HepG2 (cell line): ENCODE results near the gene EXOC6B. TPM values are rescaled to one million over a fixed set of nuclear protein-coding genes. Genes with fewer than 3 reads are reported as not detected.

Experiments used
- ATAC-seq: fragments of 200-7000 bp; cut with Tn5 transposase; 3 replicates; pipeline ENCODE4 v1.9.1; 2020; ENCODE audit warnings: mild to moderate bottlenecking, moderate library complexity
- BruUV-seq: library from RNA; stranded (reverse); fragments of 400-500 nt; replicated peaks from 2 replicates; lab custom pipeline; 2021; lab: Mats Ljungman, UMichigan
- CTCF ChIA-PET: fragments of 300-600 bp; formaldehyde crosslinking; extraction: SDS; loops from one replicate; lab custom pipeline; 2021; ENCODE audit warnings: low total read pairs, inconsistent platforms, low intra/inter-chr PET ratio; lab: Yijun Ruan, JAX
- POLR2A ChIA-PET: fragments of 350-600 bp; sonication (Branson Sonifier 250); formaldehyde crosslinking; loops from one replicate; lab custom pipeline; 2020; ENCODE audit warnings: antibody characterized with exemption, inconsistent platforms; lab: Yijun Ruan, JAX
- DNase-seq: peaks from one replicate; pipeline ENCODE4 v3.0.0-alpha.2; 2015; ENCODE audit warnings: low spot score
- FAIRE-seq: peaks from 3 replicates; lab custom pipeline; 2011; peaks lifted over from hg19 to GRCh38; lab: Jason Lieb, UNC
- H2AFZ ChIP-seq: one replicate; pipeline ENCODE4 v1.6.1; 2011; ENCODE audit warnings: low read length, inconsistent platforms
- H3K27ac ChIP-seq: fragments of 300-600 bp; 3 replicates; pipeline ENCODE4 v1.8.0; 2011; ENCODE audit warnings: mixed run types, mild to moderate bottlenecking, mixed read lengths, low read length, inconsistent platforms; ENCODE audit not compliant: insufficient read depth; ENCODE audit errors: extremely low read length
- H3K27me3 ChIP-seq, 2 experiments: fragments of 200-600 bp in 1 of 2; 2 replicates in 1 of 2; 3 replicates in 1 of 2; pipeline versions ENCODE4 v1.6.0 to v1.8.0; 2011; ENCODE audit warnings: low read length in 2 of 2, mild to moderate bottlenecking in 2 of 2, moderate library complexity in 2 of 2, inconsistent platforms in 1 of 2; ENCODE audit not compliant: insufficient read depth in 2 of 2, control insufficient read depth in 1 of 2
- H3K36me3 ChIP-seq, 2 experiments: fragments of 200-600 bp in 1 of 2; replicated peaks in 1 of 2; 2 replicates in 1 of 2; 3 replicates in 1 of 2; pipeline versions ENCODE4 v1.5.1 to v1.8.0; 2011; ENCODE audit warnings: low read length in 2 of 2, inconsistent platforms in 1 of 2; ENCODE audit not compliant: insufficient read depth in 2 of 2, control insufficient read depth in 1 of 2
- H3K4me1 ChIP-seq: 2 replicates; pipeline ENCODE4 v1.5.1; 2012; ENCODE audit warnings: low read length, inconsistent platforms; ENCODE audit not compliant: insufficient read depth
- H3K4me2 ChIP-seq: 2 replicates; pipeline ENCODE4 v1.6.0; 2011; ENCODE audit warnings: low read depth, low read length, inconsistent platforms
- H3K4me3 ChIP-seq, 3 experiments: fragments of 200-600 bp in 1 of 3; sonication (generic), shearing (Covaris generic) in 1 of 3; replicated peaks in 1 of 3; 2 replicates each; pipeline ENCODE4 v1.5.1; 2011 to 2016; ENCODE audit warnings: low read length in 3 of 3, inconsistent platforms in 2 of 3, low read depth in 2 of 3, mild to moderate bottlenecking in 2 of 3, control low read depth in 1 of 3, mixed read lengths in 1 of 3; ENCODE audit not compliant: insufficient read depth in 1 of 3
- H3K79me2 ChIP-seq: one replicate; pipeline ENCODE4 v1.6.1; 2011; ENCODE audit warnings: low read length, inconsistent platforms; ENCODE audit not compliant: insufficient read depth
- H3K9ac ChIP-seq: 2 replicates; pipeline ENCODE4 v1.6.0; 2011; ENCODE audit warnings: mild to moderate bottlenecking, low read depth, low read length, inconsistent platforms; ENCODE audit not compliant: insufficient read depth
- H3K9me3 ChIP-seq: 2 replicates; pipeline ENCODE4 v1.5.1; 2012; ENCODE audit warnings: mild to moderate bottlenecking, low read length
- H4K20me1 ChIP-seq: 2 replicates; pipeline ENCODE4 v1.6.0; 2011; ENCODE audit warnings: inconsistent platforms, mild to moderate bottlenecking, low read length, moderate library complexity; ENCODE audit not compliant: insufficient read depth
- CBX2 ChIP-seq, 2 experiments: fragments of 200-600 bp in 1 of 2; sonication (generic); formaldehyde crosslinking in 1 of 2; IDR thresholded peaks; 2 replicates each; pipeline versions ENCODE4 v1.7.0 to v1.8.1; 2018 to 2022; ENCODE audit warnings: low read depth in 2 of 2, low read length in 1 of 2, mild to moderate bottlenecking in 1 of 2, missing genetic modification reagents in 1 of 2
- RAD51 ChIP-seq: fragments of 450-650 bp; IDR thresholded peaks from 2 replicates; pipeline ENCODE4 v1.6.1; 2016; ENCODE audit warnings: borderline replicate concordance
- SNRNP70 ChIP-seq: fragments of 200-400 bp; formaldehyde crosslinking; IDR thresholded peaks from 2 replicates; pipeline ENCODE4 v1.6.1; 2017; ENCODE audit warnings: mild to moderate bottlenecking, low read depth, low read length, moderate library complexity
- TSC22D2 ChIP-seq: sonication (generic); formaldehyde crosslinking; IDR thresholded peaks from 2 replicates; pipeline ENCODE4 v1.5.1; 2020; ENCODE audit warnings: missing genetic modification reagents, mild to moderate bottlenecking, borderline replicate concordance
- ZBTB25 ChIP-seq: IDR thresholded peaks from 2 replicates; pipeline ENCODE4 v1.6.1; 2018; ENCODE audit warnings: missing genetic modification reagents
- ZNF761 ChIP-seq: sonication (generic); formaldehyde crosslinking; conservative IDR thresholded peaks from 2 replicates; pipeline ENCODE4 v1.4.0; 2020; ENCODE audit warnings: mild to moderate bottlenecking, missing genetic modification reagents
- WGBS: methylation state at CpG from one replicate; pipeline ENCODE4 v1.1.6; 2017; ENCODE audit warnings: low lambda C conversion rate; 5-methylcytosine and 5-hydroxymethylcytosine counted together
- in situ Hi-C: cut with HindIII; loops from 2 replicates; pipeline ENCODE4 v1.10.0; 2017; ENCODE audit warnings: low pct_unique_long_range_greater_than_20kb; ENCODE audit not compliant: extremely low pct_ligation_motif_present
- intact Hi-C: fragments of 100-400 bp; cut with micrococcal nuclease; formaldehyde crosslinking; loops from one replicate; pipeline ENCODE4 v1.10.0; 2022; ENCODE audit not compliant: unreplicated experiment
- polyA plus RNA-seq, 8 experiments: library from polyadenylated mRNA; depleted of rRNA in 3 of 8; stranded (reverse) in 7 of 8; unstranded in 1 of 8; fragments of >200 nt; fragmentation: Illumina TruSeq in 4 of 8; extraction: Trizol in 4 of 8; gene quantifications; 2 replicates each; pipeline versions ENCODE4 v1.2.1 to v1.2.3, GENCODE V29; 2011 to 2016; ENCODE audit warnings: low read depth in 4 of 8, missing spikeins in 1 of 8, mixed read lengths in 1 of 8; ENCODE audit not compliant: insufficient read depth in 1 of 8
- small RNA-seq, 3 experiments: library from RNA; depleted of rRNA; stranded (forward); fragments of <200 nt; gene quantifications; one replicate each; pipeline ENCODE3, GENCODE V24; 2012; ENCODE audit warnings: low read depth in 2 of 3, low replicate concordance in 1 of 3; ENCODE audit not compliant: insufficient read length in 3 of 3, insufficient read depth in 2 of 3
- total RNA-seq, 5 experiments: library from RNA; depleted of rRNA; stranded (reverse); fragments of >200 nt; fragmentation: Illumina TruSeq; extraction: Trizol; gene quantifications; 2 replicates each; pipeline ENCODE4 v1.2.3, GENCODE V29; 2016; ENCODE audit warnings: low read depth in 1 of 5

The EXOC6B gene
- total and polyA plus RNA-seq, 2 of the 13 experiments (the other 11 are each of a cell fraction or from before 2014, with no cell fraction given), result 9.1 to 15.9 TPM

GRCh38 chr2:72127401-72128058 is 698.3 kb downstream of the EXOC6B start (continued):
- TF ChIP-seq SNRNP70 (no peak), TSC22D2 (CRISPR knock-in tag) (no peak), CBX2 (IDR thresholded peaks at IDR 0.05; ENCODE audit: low read depth, low read length) (no peak), CBX2 (CRISPR knock-in tag; IDR thresholded peaks at IDR 0.05; ENCODE audit: low read depth) (no peak), ZBTB25 (CRISPR knock-in tag) (no peak)

- ChIA-PET POLR2A (no interaction called here), CTCF (no interaction called here)
- in situ Hi-C loops, result no loop called here
Observed at GRCh38 chr2:72126186-72127100, 699.4 kb downstream of the EXOC6B start.

More at GRCh38 chr2:72126186-72127100, 699.4 kb downstream of the EXOC6B start:
- Histone ChIP-seq H3K4me3 (no peak overlapping the region), H3K79me2 (no peaks in the 10 kb centered on the region), H3K9ac (no peak overlapping the region), H4K20me1 (no peaks in the 10 kb centered on the region), H3K4me1 (no peaks in the 10 kb centered on the region), H3K27me3 (peaks cover 11 to 76% of the 10 kb centered on the region in 2 experiments), H3K9me3 (no peaks in the 10 kb centered on the region), H3K4me2 (no peak overlapping the region), H2AFZ (no peak overlapping the region), H3K36me3 (no peaks in the 10 kb centered on the region), H3K27ac (no peak overlapping the region)
- BruUV-seq, result no TSS peak
- intact Hi-C loops, result no loop called here
- no peak for DNase-seq
- FAIRE-seq, result no peak
- 25% methylated on average over 8 of the region's 10 CpGs for WGBS
- TF ChIP-seq ZNF761 (no peak), RAD51 (peak; percentile 29; the same call in 1 of the 2 replicates)
- TF ChIP-seq, all 625 proteins: peak for 1
- ATAC-seq, result no peak

Small RNA genes lying within 50 kb of the gene (small RNA-seq; reads per million reads assigned to genes)
- gene RF00592 (0 to 10.2 (median 0.65) reads per million in 3 experiments), gene RNU2-39P (0.33 to 32.9 (median 1.5) reads per million in 3 experiments)

Other genes starting within 250 kb of the EXOC6B start
- gene SPR, start 61.4 kb upstream of the EXOC6B start, total RNA-seq (2016; rRNA removed; fragmentation: Illumina TruSeq; extraction: Trizol), result 85.0 and 96.0 TPM in 2 replicates
- gene SPR, start 61.4 kb upstream of the EXOC6B start, polyA plus RNA-seq (2011; rRNA removed), result 32.4 and 34.0 TPM in 2 replicates
- gene EMX1, start 91.5 kb upstream of the EXOC6B start, total RNA-seq (2016; rRNA removed; fragmentation: Illumina TruSeq; extraction: Trizol), result 3.9 and 4.9 TPM in 2 replicates
- gene EMX1, start 91.5 kb upstream of the EXOC6B start, polyA plus RNA-seq (2011; rRNA removed), result 0.62 and 0.63 TPM in 2 replicates
- gene SFXN5, start 245.7 kb upstream of the EXOC6B start, total RNA-seq (2016; rRNA removed; fragmentation: Illumina TruSeq; extraction: Trizol), result 22.2 and 34.9 TPM in 2 replicates
- gene SFXN5, start 245.7 kb upstream of the EXOC6B start, polyA plus RNA-seq (2011; rRNA removed), result 37.4 and 42.8 TPM in 2 replicates